H1 (cell line): ENCODE data around the gene APLN. TPM values are rescaled to one million over a fixed set of nuclear protein-coding genes. Genes with fewer than 3 reads are reported as not detected.

ENCODE experiments used
- EZH2 ChIP-seq: fragments of 200-600 bp; sonication (generic); IDR thresholded peaks from 2 replicates; pipeline ENCODE4 v1.7.1; 2012; ENCODE audit warnings: low read depth, mild to moderate bottlenecking, moderate library complexity, low read length, inconsistent platforms; ENCODE audit not compliant: severe bottlenecking
- polyA plus RNA-seq, 7 experiments: library from polyadenylated mRNA; depleted of rRNA in 3 of 7; stranded (reverse) in 5 of 7; unstranded in 2 of 7; fragments of >200 nt in 5 of 7; fragments of 200-250 nt in 2 of 7; gene quantifications; 1 replicate in 5 of 7; 2 replicates in 1 of 7; 4 replicates in 1 of 7; pipeline versions ENCODE4 v1.2.1 to v1.2.3, GENCODE V29; 2011 to 2013; ENCODE audit warnings: missing spikeins in 2 of 7, mixed read lengths in 2 of 7
- total RNA-seq: library from RNA; stranded (reverse); fragmentation: NEBNext Ultra II Directional; extraction: Animal tissue kit (Norgen Biotek cat#: 25700); gene quantifications from 2 replicates; pipeline ENCODE4 v1.2.1, GENCODE V29; 2021

Gene APLN
- total and polyA plus RNA-seq, 2 of the 8 experiments (the other 6 are each of a cell fraction or from before 2014, with no cell fraction given), result 1.1 to 1.8 TPM

- TF ChIP-seq EZH2, result no peak
- TF ChIP-seq, all 59 proteins: peak for 0
These were observed 42.4 kb downstream of the APLN start (continued) for GRCh38 chrX:129612396-129612795.
